Endometrial microvascular endothelial cells (primary cell): ENCODE results near the gene RAB25. TPM values are rescaled to one million over a fixed set of nuclear protein-coding genes. Genes with fewer than 3 reads are reported as not detected.

Experiments
- in situ Hi-C: cut with HindIII; loops from 2 replicates; pipeline ENCODE4 v1.10.0; 2017; ENCODE audit warnings: low sequenced_read_pairs, low pct_unique_long_range_greater_than_20kb; ENCODE audit errors: inconsistent ontology term
- total RNA-seq: library from RNA; depleted of rRNA; stranded (reverse); fragments of >200 nt; gene quantifications from one replicate; pipeline ENCODE4 v1.2.3, GENCODE V29; 2015; ENCODE audit errors: inconsistent ontology term

RAB25 gene
- total RNA-seq, 1 donor from 2014 or later = not detected

DNA sequence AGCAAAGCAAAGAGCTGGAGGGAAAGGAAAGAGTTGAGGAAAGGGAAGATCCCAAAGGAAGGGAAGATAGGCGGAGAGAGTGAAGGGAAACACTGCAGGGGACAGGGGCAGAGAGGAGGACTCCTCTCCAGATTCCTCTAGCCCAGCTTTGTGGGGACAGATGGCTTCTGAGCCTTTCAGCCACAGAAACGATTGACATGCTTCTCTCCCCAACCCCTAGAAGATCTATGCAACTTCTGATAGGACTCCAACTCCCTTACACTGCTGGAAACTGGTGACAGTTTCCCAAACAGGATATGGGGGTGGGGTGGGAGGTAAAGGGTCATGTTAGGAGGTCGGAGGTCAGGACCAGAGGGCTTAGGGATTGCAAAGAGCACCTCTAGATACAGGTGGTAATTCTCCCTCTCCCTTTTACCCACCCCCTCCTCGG is 14.8 kb downstream of the RAB25 start:
- in situ Hi-C loops = no loop called here

DNA sequence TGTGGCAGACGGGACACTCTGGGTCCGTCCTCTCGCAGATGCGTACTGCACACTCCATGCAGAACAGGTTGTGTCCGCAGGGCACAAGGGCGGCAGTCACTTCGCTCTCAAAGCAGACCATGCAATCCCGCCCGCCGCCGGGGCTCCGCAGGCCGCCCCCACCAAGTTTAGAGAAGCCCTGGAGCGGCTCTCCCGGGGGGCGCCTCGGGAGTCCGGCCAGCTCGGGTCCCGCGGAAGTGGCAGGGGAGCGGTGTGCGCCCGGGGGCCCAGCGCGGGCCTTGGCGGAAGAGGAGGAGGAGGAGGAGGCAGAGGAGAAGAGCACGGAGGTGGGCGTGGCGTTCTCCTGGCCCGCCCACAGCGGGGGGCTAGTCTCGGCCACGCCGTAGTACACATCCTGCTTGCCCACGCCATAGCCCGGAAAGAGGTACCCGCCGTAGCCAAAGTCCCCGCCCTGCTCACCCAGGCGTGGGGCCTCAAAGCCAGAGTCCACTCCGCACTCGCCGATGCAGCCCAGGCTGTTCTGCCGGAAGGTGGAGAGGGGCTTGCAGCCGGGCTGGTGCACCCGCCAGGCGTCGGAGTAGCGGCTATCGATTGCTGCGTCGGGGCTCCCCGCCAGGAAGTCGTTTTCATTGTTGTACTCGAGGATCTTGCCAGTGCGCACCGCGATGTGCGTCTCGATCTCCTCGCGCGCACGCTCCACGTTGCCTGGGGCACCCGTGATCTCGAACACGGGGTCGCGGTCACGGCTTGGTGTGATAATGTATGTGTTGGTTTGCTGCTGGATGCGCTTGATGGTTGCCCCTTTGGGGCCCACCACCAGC is 15.9 kb downstream of the RAB25 start:
- in situ Hi-C loops = no loop called here

DNA sequence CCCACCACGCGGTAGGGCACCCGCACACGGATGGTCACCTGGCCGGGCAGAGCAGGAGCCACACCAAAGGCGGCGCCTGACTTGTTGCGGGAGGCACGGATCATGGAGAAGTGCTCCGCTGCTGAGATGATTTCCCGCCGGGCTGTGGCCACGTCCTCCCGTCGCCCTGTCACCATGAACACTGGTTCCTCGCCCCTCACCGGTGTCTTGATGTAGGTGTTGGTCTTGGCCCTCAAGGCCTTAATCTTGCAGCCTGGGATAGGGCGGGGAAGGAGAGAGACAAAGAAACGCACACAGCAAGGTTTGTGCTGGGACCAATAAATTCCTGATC is 16.4 kb downstream of the RAB25 start:
- in situ Hi-C loops = no loop called here

DNA sequence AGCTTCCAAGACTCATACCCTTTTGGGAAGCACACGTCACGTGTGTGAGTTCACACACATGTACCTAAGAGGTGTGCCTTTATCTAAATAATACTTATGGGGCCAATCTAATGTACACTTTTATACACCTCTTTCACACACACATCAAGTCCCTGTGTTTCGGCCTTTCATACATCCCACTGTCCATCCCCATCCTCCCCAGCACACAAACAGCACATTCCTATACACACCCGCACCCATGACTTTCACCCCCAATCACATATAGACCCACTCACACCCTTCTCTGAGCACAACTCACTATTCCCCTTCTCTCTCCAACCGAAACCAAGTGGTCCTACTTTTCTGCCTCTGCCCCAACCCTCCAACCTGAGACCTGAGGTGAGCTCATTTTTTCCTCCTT is 17.8 kb downstream of the RAB25 start:
- in situ Hi-C loops = no loop called here

DNA sequence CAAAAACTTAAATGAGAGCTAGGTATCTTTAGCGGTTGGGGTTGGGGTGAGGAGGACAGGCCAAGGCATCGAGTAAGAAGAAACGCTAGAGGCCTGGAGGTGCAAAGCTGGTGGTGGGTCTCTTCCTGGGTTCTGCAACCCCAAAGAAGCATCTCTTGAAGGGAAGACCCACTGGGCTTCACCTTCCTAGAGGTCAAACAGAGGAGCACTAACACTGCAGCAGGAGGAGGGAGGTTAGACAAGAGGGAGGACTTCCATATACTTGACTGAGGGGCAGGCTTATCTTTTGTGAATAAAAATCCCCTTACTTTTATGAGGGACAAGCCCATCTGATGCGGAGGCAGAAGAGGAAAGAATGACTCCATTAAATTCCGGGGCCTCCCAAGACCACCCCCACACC is 18.8 kb downstream of the RAB25 start:
- in situ Hi-C loops = no loop called here

DNA sequence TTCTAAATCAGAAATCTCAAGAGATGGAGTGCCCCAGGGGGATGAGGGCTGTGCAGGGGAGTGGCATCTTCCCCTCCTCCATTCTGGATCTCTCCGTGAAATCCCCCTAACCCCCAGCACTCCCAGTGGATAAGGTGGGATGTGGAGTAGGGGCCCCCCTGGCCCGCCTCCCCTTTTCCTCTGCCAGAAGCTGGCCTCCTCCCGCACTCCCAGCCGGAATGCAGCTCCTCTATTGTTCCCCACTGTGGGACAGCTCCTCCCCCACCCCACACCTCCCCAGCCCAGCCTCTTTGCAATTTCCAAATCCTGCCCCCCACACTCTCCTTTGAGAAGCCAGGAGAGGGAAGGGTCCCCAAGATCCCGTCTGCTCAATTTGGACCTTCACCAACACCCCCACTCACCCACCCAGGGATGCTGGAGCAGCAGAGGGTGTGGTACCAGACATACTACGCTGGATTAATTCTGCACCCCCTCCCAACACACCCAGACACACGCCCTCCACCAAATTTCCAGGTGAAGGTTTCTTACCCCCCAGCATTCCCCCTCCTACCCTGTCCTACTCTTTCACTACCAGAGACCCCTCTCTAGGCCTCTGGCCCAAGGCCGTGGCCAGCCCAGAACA is 19.4 kb downstream of the RAB25 start:
- in situ Hi-C loops = no loop called here

DNA sequence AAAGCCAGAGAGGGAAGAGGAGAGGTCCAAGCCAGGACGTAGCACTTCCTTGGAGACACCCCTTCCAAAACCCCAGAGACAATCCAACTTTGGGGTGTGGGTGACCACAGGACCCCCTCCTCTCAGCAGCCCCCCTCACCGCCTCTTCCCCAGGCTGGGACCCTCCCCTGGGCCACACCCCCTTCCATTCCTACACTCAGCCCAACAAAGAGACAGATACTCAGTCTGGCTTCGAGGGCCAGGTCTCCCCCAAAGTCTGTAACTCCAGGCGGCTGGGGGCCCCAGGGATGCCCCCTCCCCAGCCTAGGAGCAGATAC is 19.9 kb downstream of the RAB25 start:
- in situ Hi-C loops = no loop called here

DNA sequence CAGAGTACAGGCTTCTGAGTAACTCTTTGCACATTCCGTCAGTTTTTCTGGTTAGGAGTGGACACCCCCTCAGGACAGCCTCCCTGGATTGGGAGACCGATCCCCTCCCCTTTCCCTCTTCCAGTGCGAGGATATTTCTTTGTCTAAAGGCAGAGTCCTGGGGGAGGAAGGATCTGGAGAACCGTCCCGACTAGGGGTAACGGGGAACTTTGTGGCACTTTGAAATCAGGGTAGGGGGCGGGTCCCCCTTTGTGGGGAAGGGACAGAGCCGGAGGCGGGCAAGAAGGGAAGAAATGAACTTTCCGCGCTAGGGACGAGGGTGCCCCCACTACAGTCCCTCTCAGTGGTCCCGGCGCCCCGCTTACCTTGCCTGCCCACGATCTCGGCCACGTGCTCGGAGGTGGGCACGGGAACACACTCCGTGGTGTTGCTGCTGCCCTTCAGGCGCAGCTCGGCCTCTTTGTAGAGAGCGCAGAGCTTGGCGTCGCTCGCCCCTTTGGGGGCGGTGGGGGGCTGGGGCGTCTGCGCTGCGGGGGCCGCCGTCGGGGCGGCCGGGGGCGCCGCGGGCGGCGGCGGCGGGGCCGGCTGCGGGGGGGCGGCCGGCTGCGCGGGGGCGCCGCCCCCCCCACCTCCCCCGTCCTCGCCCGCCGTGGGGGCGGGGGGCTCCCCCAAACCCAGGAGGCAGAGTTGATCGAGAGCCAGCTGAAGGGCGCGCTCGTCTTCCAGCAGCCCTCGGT is 20.4 kb downstream of the RAB25 start:
- in situ Hi-C loops = no loop called here

DNA sequence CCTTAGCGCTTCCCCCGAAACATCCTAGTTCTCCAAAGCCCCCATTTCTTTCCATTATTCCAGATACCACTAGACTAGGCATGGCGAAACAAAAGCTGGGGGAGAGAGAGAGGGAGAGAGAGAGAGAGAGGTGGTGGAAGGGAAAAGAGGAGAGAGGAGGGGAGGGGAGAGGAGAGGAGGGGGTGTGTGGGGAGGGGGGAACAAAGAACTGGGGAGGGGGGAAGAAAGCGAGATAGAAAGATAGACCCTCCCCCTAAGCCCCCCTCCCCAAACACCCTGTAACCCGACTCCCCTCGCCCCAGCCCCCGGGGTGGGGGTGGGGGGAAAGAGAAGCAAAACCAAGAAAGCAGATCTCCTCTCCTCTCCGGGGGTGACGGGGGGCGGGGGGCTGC is 21.0 kb downstream of the RAB25 start:
- in situ Hi-C loops = no loop called here

DNA sequence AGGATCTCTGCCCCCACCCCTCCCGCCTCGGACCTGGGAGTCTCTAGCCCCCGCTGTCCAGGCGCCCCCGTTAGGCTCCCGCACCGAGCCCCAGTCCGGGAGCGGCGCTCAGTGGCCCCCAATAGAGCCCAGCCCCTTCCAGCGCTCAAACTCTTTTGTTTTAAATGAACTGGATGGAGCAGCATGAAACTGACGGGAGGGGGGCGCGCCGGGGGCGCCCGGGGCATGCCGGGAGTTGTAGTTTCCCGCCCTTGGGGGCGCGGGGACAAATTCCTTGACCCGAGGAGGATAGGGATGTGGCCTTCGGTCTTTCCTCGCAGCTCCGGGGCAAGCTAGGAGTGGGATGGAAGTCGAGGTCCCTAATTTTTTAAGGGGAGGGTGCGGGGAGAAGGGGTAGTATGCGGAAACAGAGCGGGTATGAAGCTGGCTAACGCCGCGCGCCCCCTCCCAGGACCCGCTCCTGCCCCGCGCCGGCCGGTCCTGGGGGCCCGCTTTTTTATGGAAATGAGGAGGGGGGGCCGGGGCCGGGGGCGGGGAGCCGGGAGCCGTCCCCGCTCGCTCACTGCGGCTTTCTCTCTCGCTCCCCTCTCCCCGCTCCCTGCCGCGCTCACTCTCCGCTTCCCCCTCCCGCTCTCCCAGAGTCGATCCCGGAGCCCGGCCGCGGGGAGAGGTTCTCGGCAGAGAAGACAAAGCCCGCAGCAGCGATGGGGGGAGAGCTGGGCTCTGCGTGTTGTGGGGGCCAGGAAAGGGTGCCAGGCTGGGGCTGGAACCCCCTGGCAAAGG is 21.5 kb downstream of the RAB25 start, which contains the start of gene MEX3A:
Gene MEX3A (minus strand): TSS at position 157 of the 783 bp plus-strand sequence. CDS start 467 bp downstream, outside the sequence.
- in situ Hi-C loops = no loop called here

DNA sequence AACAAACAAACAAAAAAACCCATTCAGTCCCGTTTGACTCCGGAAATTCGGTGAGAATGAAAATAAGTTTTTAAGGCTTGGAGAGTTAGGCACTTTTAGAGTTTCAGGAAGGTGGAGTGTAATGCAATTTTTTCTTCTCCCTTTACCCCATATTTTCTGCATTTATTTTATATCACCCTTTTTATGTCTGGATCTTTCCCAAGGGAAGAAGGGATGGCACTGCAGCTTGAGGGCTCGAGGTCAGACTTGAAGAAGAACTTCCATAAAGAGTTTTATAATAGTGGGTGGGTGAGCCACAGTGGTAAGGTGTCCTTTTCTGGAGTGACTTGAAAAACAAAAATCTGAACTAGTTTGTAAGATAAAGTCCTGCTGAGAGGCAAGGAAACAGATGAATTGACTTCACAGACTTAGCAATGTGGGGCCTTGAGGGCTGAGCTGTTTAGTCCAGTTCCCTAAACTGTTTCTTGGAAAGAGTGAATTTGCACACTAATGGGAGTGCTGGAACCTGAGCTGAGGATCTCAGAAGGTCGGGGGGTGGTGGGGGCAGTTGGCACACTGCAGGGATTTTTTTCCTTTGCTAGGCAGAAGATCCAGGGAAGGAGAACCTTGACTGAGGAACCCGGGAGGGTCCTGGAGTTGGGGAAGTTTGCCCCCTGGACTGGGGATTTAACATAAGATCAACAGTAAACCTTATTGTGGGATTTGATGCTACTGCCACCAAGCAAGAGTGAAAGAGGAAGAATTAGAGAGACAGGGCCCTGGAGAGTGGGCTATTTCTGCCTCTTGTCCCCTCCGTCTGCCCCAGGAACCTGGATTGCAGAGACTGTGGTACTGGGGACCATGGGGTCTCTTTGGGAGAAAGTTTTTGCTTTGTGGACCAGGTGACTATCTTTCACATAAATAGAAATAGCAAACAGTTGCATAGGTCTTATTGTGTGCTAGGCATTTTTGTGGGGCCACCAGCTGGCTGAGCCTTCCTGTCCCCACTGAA is 23.1 kb downstream of the RAB25 start:
- in situ Hi-C loops = no loop called here

DNA sequence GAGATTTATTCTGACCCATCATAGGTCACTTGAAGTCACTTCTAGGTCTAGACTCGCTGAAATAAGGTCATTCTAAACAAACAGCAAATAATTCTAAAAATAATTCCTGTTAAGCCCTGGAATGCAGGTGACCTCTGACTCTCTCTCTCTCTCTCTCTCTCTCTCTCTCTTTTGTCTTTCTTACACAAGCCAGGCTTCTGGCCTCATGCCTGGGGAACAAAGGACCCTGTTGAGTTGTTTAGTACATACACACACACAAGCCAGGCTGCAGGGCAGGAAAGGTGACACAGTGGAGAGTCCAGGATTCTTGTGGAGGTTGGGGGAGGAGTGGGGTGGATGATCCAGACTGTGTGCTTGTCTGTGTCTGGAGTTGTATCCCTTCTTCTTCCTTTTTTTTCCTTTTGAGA is 25.3 kb downstream of the RAB25 start:
- in situ Hi-C loops = no loop called here

DNA sequence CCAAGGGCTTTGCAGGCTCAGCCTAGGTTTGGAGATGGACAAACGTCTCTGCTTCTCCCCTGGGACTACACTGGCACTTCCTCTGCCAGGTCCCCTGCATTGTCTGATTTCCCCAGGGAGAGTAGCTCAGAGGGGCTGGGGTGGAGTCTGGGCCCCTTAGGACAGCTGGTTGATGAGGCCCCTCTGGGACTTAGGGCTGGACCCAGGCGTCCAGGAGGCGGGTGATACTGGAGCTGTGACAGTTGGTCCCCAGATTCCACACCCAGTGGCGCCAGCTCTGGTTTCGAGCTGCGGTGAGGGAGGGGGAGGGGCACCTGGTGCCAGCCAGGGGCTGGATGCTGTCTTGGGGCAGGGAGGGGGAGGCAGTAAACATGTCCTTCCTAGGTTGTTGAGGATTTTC is 28.7 kb downstream of the RAB25 start:
- in situ Hi-C loops = no loop called here

DNA sequence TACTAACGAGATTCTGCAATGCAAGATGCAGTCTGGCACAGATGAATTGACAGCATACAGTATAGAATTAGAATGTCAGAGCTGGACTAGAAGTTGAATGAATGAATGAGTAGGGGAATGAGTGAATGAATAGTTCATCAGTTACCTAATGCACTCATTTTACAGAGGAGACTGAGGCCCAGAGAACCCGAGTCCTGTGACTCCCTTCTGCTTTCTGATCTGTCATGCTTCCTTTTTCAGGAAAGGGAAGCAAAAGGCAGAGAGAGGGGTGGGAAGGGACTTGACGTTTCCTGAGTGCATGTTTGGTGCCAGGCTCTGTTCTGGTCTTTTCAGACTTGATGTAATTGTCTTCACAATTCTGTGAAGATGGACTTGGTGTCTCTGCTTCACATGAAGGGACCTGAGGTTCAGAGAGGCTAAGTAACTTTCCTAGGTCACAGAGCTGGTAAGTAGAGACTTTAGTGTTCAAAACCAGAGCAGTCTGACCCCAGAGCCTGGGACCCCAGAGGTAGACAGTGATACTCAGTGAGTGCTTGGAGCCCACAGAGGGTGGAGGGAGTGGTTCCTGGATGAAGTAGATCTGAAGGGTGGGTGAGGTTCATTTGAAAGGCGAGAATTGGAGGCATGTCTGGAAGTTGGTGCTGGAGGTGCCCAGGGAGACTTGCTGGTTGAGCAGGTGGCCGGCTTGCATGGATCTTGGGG is 29.3 kb downstream of the RAB25 start:
- in situ Hi-C loops = no loop called here

DNA sequence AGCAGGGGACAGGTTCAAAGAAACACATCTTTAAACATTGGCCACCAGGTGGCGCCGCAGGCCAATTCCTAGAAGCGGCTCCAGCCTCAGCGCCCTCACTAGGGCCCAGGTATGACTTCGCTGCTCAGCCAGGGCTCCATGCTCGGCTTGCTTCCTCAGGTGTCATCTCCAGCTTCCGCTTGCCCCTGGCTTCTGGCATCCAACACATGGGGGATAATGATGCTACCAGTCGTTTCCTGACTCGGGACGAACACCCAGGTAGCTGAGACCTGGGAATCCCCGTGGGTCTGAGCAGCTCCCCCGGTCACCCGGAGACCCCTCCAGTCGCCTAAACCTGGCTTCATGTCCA is 29.9 kb downstream of the RAB25 start:
- in situ Hi-C loops = no loop called here

DNA sequence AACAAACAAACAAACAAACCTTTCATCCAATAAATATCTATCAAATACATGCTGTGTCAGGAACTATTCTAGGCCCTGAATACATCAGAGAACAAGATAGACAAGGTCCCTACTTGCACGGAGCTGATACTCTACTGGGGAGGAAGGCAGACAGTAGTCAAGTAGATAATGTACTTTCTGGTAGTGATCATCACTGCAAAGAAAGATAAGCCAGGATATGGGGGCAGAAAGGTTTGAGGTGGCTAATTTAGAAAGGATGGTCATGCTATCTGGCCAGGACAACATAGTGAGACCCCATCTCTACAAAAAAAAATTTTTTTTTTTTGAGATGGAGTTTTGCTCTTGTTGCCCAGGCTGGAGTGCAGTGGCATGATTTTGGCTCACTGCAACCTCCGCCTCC is 30.6 kb downstream of the RAB25 start:
- in situ Hi-C loops = no loop called here

DNA sequence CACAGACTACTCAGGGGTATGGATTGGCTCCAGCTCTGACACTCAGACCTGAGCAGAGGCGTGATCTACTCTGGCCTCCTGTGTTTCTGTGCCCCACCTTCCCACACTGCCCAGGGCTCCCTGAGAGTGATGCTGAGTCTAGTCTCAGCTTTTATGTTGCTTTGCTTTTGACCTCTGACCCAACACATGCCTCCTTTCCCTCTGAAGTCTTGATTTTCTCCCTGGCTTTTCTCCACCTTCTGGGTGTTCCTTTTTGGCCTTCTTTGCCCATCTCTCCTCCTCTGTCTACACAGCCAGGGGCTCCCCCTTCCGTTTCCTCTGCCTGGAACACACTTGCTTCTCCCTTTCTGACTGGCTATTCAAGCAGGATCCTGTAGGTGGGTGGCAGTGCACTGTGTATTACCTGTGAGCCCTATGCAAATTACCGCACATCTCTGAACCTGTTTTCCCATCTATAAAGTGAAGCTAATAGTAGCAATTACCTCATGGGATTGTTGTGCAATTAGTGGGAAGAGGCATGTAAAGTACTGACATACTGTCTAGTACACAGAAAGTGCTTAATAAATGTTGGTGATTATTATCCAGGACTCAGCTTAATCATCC is 35.0 kb downstream of the RAB25 start:
- in situ Hi-C loops = no loop called here
